Measurements from ENCODE around the gene LZTFL1.

- TF ChIP-seq CTCF (conservative IDR thresholded peaks at IDR 0.05 in 1 of 2, IDR thresholded peaks at IDR 0.05 in 1 of 2; ENCODE audit: extremely low read depth in 1 of 2, insufficient read depth in 1 of 2, low read depth in 1 of 2, low read length in 2 of 2): peak in 1 of 2 donors; percentile 4
- TF ChIP-seq EZH2 (IDR thresholded peaks at IDR 0.05; ENCODE audit: borderline replicate concordance, low read length): no peak
Observed at GRCh38 chr3:45793482-45794176, 48.3 kb downstream of the LZTFL1 start.

Measured in mammary epithelial cell (primary cell).